Measurements from ENCODE around the gene EFL1. TPM values are rescaled to one million over a fixed set of nuclear protein-coding genes. Genes with fewer than 3 reads are reported as not detected.
"Not testable (repeated sequence)": the region's sequence is repeated elsewhere in the genome, so short reads cannot be mapped to it uniquely, and the experiment has no call there.

EFL1 gene
- total RNA-seq, 1 donor from 2014 or later: 13.3 TPM

GRCh38 chr15:82196353-82196752 is 66.2 kb downstream of the EFL1 start:
- Histone ChIP-seq H3K4me1 (no peaks in the 10 kb centered on the region), H3K27me3 (no peaks in the 10 kb centered on the region), H3K4me3 (no peak overlapping the region), H3K9me3 (no peaks in the 10 kb centered on the region), H3K27ac (no peak overlapping the region), H3K36me3 (no peaks in the 10 kb centered on the region)
- DNase-seq (ENCODE audit: extremely low spot score in 2 of 2): no peak
- TF ChIP-seq POLR2A (IDR thresholded peaks at IDR 0.05): no peak
- no peak for TF ChIP-seq POLR2AphosphoS5 (IDR thresholded peaks at IDR 0.05; ENCODE audit: insufficient read depth in 1 of 2, low read depth in 1 of 2)
- no peak for TF ChIP-seq CTCF (IDR thresholded peaks at IDR 0.05)
- intact Hi-C loops (cut with DNase I): no loop called here

GRCh38 chr15:82195818-82196217 is 66.7 kb downstream of the EFL1 start:
- DNase-seq (ENCODE audit: extremely low spot score in 2 of 2); H3K27ac ChIP-seq; H3K36me3 ChIP-seq; H3K27me3 ChIP-seq; H3K9me3 ChIP-seq; intact Hi-C loops (cut with DNase I); H3K4me1 ChIP-seq; H3K4me3 ChIP-seq: not testable (repeated sequence)

- H3K27me3 ChIP-seq; H3K9me3 ChIP-seq; H3K36me3 ChIP-seq; DNase-seq (ENCODE audit: extremely low spot score in 2 of 2); H3K27ac ChIP-seq; H3K4me3 ChIP-seq; intact Hi-C loops (cut with DNase I); H3K4me1 ChIP-seq: not testable (repeated sequence)
These were observed 68.0 kb downstream of the EFL1 start for GRCh38 chr15:82194488-82194887.

- H3K9me3 ChIP-seq; H3K36me3 ChIP-seq; H3K4me1 ChIP-seq; DNase-seq (ENCODE audit: extremely low spot score in 2 of 2); H3K27ac ChIP-seq; H3K4me3 ChIP-seq; H3K27me3 ChIP-seq; intact Hi-C loops (cut with DNase I): not testable (repeated sequence)
These were observed 69.1 kb downstream of the EFL1 start for GRCh38 chr15:82193435-82193834.

- H3K4me1 ChIP-seq; H3K4me3 ChIP-seq; H3K27me3 ChIP-seq; DNase-seq (ENCODE audit: extremely low spot score in 2 of 2); intact Hi-C loops (cut with DNase I); H3K36me3 ChIP-seq; H3K9me3 ChIP-seq; H3K27ac ChIP-seq: not testable (repeated sequence)
These were observed 70.1 kb downstream of the EFL1 start for GRCh38 chr15:82192394-82192793.

GRCh38 chr15:82186719-82187406 is 75.7 kb downstream of the EFL1 start:
- H3K9me3 ChIP-seq: no peaks in the 10 kb centered on the region
- TF ChIP-seq POLR2A (IDR thresholded peaks at IDR 0.05) (no peak), CTCF (IDR thresholded peaks at IDR 0.05) (no peak), POLR2AphosphoS5 (IDR thresholded peaks at IDR 0.05; ENCODE audit: insufficient read depth in 1 of 2, low read depth in 1 of 2) (no peak)
- no peak overlapping the region for H3K4me3 ChIP-seq
- no peak overlapping the region for H3K27ac ChIP-seq
- H3K4me1 ChIP-seq: peaks cover 14% of the 10 kb centered on the region
- intact Hi-C loops (cut with DNase I): no loop called here
- H3K27me3 ChIP-seq: no peaks in the 10 kb centered on the region
- no peak for DNase-seq (ENCODE audit: extremely low spot score in 2 of 2)
- no peaks in the 10 kb centered on the region for H3K36me3 ChIP-seq

- H3K9me3 ChIP-seq: no peaks in the 10 kb centered on the region
- H3K27ac ChIP-seq: no peak overlapping the region
- intact Hi-C loops (cut with DNase I): no loop called here
These were observed 76.4 kb downstream of the EFL1 start for GRCh38 chr15:82186161-82186560.

More at GRCh38 chr15:82186161-82186560, 76.4 kb downstream of the EFL1 start:
- Histone ChIP-seq H3K27me3 (no peaks in the 10 kb centered on the region), H3K4me3 (no peak overlapping the region), H3K4me1 (peaks cover 14% of the 10 kb centered on the region), H3K36me3 (no peaks in the 10 kb centered on the region)
- no peak for TF ChIP-seq POLR2A (IDR thresholded peaks at IDR 0.05)
- no peak for TF ChIP-seq POLR2AphosphoS5 (IDR thresholded peaks at IDR 0.05; ENCODE audit: insufficient read depth in 1 of 2, low read depth in 1 of 2)
- TF ChIP-seq CTCF (IDR thresholded peaks at IDR 0.05): no peak
- no peak for DNase-seq (ENCODE audit: extremely low spot score in 2 of 2)
